T-helper 2 cell treated with Interferon-gamma antibody and Interleukin-4, amounts not matched to agents 100 ng/mL and 5 ng/mL, for 36 hours (primary cell): ENCODE results near the gene SCFD1. TPM values are rescaled to one million over a fixed set of nuclear protein-coding genes. Genes with fewer than 3 reads are reported as not detected.
"Not testable (repeated sequence)": the region's sequence is repeated elsewhere in the genome, so short reads cannot be mapped to it uniquely, and the experiment has no call there.

ENCODE experiments used
- intact Hi-C: fragments of 100-400 bp; cut with micrococcal nuclease; formaldehyde crosslinking; loops from one replicate; pipeline ENCODE4 v1.15.1; 2023
- total RNA-seq: library from RNA; stranded (reverse); gene quantifications from 2 replicates; pipeline ENCODE4 v1.2.3, GENCODE V29; 2022

The SCFD1 gene
- total RNA-seq, 1 donor from 2014 or later: 70.8 TPM

DNA sequence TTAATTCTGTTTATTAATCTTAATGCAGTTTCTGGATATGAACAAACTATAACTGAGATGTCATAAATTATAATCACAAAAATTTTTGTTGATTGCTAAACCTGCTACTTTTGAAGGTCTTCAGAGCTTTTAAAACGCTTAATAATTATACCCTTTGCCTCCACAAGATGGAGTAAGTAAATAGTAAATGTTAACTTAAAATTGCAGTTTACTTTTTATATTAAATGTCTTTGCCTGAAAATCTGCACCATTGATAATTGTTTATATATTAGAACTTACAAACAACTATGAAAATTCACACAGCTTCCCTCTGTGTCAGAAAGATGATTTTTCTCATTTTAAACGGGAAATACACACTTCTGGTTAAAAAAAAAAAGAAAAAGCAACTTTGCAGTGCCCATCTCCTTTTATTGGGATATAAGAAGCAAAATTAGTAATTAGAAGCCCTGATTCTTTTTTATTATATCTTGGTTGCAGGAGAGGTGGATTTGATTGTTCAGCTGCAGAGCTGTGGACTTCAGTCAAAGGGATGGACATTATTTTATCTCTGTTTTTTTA, 35.6 kb downstream of the SCFD1 start:
- intact Hi-C loops: loop anchor here (2.0 to 10.0 kb wide), 3 partner anchors 40 to 697 kb away; no protein-coding TSS in a partner anchor

DNA sequence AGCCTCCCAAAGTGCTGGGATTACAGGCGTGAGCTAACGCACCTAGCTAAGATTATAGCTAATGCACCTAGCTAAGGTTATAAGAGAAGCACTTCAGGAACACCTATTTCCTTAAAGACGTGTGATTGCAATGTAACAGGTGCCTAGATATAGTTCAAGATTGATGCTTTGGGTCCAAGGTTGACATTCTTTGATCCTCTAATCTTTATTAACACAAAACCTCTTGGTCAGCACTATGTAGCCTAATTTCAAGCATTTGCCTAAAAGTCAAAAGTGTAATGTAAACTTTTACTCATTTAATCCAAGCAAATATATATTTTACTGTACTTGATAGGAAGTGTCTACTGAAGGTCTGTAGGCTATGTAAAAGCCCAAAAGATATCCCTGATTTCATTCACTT, 36.5 kb downstream of the SCFD1 start:
- intact Hi-C loops: loop anchor here (5.0 to 10.0 kb wide), 2 partner anchors 39 to 696 kb away; no protein-coding TSS in a partner anchor

DNA sequence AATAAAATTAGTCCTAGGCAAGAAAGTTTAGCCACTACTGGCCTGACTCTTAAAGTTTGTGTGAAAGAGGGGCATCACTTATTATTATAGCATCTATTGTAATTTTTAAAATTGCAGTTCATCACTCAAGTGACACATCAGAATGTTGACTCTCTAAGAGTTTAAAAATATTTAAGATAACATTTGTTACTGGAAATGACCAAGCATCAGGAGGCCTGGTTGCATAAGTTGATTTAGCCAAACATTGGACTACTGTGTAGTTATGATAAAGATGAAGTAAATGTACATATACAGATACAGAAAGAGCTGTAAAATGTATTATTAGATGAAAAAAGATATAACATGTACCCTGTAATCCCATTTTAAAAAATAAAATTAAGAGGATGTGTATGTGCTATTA, 47.5 kb downstream of the SCFD1 start:
- intact Hi-C loops: no loop called here

DNA sequence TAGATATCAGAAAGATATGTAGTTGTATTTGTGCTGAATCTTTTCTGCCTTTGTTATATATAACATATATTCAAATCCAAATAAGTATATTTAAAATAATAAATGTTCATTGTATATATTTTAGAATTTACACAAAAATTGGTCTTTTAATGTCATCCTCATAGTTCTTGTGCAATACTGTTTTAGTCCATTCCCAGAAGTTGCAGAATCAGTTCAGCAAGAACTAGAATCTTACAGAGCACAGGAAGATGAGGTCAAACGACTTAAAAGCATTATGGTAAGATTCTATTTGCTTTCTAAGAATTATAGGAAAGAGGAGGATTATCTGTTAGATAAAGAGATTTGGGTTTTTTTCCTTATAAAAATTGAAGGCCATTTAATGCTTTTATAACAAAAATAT, 51.0 kb downstream of the SCFD1 start:
- intact Hi-C loops: no loop called here

DNA sequence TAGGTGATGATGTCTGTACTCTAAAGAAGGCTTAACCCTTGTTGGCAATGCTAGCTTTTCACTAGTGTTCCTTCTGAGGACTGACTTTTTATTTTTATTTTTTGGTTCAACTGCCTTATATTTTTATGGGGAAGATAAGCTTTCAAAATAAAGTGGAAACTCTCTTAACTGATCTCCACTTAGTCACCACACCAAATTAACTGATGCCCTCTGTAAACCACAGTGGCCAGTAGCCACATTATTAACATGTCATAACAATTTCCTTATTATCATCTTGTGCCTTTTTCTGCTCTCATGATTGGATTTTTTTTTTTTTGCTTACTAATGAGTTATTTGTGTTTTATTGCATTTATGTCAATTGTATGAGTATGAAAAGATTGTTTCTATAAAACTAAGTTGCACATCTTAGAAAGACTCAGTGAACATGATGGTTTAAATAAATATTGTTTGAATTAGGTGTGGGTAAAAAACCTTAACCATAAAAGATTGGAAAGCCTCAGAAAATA, 56.9 kb downstream of the SCFD1 start:
- intact Hi-C loops: no loop called here

DNA sequence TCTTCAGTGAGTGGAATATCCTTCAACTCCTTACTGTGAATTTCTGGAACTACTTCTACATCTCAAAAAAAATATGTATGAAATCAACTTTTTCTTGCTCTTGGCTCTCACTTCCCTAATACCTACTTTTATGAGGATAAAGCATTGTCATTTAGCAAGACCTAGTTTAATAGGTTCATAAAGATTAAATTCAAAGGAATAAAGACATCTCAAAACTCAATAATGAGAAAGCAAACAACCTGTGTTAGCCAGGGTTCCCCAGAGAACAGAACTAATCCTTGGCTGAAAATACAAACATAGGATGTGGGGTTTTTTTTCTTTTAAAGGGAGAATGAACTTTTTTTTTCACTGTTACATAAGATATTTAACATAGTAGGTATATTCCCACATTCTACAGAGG, 57.9 kb downstream of the SCFD1 start:
- intact Hi-C loops: no loop called here

DNA sequence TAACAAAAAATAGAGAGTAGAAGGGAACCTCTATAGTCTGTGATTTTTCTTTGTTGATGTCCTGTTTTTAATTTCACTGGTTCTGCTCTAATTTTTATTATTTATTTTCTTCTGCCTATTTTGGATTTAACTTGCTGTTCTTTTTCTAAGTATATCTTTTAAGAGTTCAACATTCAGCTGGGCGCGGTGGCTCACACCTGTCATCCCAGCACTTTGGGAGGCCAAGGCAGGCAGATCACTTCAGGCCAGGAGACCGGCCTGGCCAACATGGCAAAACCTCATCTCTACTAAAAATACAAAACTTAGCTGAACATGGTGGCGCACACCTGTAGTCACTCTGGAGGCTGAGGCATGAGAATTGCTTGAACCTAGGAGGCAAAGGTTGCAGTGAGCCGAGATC, 58.7 kb downstream of the SCFD1 start:
- intact Hi-C loops: not testable (repeated sequence)

DNA sequence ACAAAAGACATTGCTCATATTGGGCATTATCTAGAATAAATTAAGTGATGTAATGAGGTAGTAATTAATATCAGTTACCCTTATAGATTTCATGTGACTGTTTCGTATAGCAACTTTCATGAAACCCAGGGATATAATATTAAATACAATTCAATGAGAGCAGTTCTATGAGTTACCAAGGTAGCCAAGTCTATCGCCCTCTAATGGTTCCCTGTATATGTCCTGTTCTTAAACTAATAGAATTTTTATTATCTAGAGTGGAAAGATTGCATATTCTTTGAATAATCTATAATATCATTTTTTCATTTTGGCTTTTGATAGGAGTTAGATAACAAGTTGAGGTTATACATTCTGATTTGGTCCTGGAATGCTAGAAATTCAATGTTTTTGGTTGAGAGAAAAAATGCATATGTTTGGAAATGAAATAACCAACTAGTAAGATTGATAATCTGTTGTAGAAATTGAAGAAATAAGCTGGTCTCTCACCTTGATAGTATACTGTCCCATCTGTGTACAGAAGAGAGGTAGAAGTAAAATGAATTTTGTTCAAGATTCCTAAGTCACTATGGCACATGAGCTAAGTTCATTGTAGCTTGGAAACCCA, 59.7 kb downstream of the SCFD1 start:
- intact Hi-C loops: no loop called here

DNA sequence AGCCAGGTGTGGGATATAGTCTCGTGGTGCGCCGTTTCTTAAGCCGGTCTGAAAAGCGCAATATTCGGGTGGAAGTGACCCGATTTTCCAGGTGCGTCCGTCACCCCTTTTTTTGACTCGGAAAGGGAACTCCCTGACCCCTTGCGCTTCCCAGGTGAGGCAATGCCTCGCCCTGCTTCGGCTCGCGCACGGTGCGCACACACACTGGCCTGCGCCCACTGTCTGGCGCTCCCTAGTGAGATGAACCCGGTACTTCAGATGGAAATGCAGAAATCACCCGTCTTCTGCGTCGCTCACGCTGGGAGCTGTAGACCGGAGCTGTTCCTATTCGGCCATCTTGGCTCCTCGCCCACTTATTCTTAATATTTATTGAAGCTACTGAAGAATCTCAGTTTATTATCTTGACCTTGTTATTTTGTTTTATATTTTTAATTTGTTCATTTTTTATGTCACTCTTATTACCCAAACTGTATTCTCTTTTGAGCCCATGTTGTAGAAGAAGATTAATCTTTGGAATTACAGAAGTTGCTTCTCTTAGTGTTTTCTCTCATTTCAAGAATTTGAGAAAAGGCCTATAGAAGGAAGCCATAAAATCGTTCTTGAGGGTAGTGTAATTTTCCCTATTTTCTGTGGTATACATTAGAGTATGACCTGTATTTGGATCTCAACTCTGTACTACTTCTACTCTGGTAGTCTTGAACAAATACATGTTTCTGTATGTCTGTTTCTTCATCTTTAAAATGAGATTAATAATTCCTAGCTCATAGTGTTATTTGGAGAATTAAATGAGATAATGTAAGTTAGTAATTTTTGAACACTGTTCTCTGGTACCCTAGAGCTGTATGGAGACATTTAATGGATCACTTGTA, 68.6 kb downstream of the SCFD1 start:
- intact Hi-C loops: not testable (repeated sequence)

DNA sequence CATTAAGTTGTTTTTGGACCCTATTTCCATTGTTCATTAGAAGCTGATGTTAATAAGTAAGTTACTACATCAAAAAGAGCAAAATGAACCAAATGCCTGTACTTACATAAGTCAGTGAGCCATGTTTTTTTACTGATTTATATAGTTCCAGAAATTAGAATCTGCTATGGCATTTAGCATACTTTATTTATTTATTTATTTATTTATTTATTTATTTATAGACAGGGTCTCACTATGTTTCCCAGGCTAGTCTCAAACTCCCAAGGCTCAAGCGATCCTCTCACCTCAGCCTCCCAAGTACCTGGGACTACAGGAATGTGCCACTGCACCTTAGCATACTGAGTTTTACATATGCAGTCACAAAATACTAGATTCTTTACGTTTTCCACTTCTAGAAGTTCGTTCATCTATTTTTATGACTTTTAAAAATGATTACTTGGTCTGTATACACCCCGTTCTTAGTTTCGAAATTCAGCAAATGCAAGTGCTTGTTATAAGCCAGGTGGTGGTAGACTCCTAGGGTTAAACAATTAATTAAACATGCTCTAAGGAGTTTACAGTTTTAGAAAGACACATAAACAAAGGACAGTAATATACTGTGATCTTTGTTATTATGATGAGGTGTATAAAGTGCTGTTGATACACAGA, 69.8 kb downstream of the SCFD1 start:
- intact Hi-C loops: no loop called here

DNA sequence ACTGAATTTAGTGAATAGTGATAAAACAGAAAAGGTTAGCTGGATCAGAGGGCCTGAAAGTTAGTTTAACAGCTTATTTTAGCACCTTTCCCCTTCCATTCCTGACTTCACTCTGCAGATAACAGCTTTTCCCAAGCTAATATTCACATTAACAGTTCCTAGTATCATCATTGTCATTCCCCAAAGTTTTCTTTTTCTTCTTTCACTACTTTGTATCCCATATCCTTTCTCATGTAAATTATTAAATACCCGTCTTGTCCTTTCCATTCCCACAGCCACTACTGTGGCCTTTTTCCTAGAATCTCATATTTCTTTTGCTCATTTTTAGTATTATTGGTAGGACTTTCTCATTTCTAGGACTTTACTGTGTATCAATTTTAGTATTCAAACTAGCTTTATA, 70.5 kb downstream of the SCFD1 start:
- intact Hi-C loops: no loop called here

DNA sequence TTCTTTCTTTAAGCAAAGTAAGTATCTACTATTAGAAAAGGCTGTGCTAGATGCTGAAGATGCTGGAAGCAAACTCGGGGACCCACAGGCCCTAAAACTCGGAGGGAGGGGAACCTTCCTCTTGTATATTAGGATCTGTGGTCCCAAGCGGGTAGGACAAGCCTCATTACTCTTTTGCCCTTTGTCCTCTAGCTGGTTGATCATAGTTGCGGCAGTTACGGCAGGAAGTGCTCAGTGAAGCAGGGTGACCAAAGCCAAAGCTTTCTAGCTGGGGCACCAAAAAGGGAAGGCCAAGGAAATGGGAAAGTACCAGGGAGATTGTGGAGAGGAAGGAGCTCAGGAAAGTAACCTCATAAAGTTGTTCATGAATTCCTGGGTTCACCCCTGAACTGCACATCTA, 76.3 kb downstream of the SCFD1 start:
- intact Hi-C loops: loop anchor here (5.0 kb wide), 1 partner anchor 41 kb away; no protein-coding TSS in a partner anchor

DNA sequence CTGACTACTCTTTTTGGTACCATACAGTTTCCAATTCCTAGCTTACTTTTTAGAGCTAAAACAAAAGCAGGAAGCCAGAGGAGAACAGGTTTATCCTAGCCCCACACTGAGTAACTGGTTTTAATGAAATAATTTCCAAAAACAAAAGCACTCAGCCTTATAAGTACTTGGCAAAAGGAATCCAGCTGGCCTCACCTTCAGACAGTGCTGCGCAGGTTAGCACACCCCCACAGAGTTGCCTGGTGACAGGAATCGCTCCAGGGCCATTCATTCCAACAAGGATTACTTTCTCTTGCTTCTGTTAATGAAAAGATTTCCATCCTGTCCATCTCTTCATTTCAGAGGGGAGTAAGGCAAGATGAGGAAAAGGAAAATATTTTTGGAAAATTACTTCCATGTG, 84.6 kb downstream of the SCFD1 start:
- intact Hi-C loops: no loop called here

DNA sequence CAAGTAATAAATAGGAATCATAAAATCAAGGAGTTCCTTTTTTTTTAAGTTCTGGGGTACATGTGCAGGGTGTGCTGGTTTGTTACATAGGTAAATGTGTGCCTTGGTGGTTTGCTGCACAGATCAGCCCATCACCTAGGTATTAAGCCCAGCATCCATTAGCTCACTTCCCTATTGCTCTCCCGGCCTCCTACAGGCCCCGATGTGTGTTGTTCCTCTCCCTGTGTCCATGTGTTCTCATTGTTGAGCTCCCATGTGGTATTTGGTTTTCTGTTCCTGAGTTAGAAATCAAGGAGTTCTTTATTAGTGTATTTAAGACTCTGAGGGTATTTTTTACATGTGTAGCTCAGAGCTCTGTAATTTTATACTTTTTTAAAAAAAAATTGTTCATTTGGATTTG, 86.0 kb downstream of the SCFD1 start:
- intact Hi-C loops: no loop called here

DNA sequence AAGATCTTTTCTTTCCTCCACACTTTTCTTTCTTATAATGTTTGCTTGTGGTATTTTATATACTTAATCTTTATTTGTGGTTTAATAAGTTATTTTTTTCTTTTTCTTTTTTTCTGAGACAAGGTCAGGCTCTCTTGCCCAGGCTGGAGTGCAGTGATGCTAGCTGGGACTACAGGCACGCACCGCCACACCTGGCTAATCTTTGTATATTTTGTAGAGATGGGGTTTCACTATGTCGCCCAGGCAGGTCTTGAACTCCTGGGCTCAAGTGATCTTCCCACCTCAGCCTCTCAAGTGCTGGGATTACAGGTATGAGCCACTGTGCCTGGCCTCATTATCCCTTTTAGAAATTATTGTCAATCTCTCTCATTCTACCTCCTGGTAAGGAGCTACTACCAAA, 87.1 kb downstream of the SCFD1 start:
- intact Hi-C loops: no loop called here

DNA sequence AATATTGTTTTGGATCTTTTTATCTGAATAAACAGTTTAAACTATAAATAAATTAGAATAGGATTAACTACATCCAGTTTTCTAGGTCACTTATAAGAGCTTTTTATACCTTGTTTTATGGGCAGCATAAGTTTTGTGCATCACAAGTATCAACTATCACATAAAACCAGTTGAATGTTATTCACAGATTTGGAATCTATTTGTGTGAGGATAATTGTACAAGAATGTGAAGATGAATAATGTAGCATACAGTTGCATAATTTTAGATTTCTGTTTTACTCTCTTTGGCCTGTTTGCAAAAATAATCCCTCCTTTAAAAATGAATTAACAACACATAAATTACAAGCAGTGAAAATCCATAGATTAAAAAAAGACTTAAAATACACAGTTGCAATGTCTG, 88.8 kb downstream of the SCFD1 start:
- intact Hi-C loops: no loop called here

DNA sequence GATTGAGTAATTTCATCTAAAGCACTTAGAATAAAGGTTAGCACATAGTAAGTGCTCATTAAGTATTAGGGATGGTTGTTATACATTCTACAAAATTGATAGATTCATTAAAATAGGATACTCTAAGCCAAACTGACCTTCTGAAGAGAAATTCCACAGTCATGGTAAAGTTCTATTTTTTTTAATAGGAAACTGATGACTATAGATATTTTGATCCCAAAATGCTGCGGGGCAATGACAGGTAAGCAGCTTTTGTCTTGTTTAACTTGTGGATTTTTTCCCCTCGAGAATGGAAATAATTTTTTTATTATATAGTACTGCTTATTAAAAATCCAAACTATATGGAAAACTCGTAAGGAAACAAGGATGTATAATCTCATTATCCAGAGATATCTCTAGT, 97.0 kb downstream of the SCFD1 start:
- intact Hi-C loops: no loop called here

DNA sequence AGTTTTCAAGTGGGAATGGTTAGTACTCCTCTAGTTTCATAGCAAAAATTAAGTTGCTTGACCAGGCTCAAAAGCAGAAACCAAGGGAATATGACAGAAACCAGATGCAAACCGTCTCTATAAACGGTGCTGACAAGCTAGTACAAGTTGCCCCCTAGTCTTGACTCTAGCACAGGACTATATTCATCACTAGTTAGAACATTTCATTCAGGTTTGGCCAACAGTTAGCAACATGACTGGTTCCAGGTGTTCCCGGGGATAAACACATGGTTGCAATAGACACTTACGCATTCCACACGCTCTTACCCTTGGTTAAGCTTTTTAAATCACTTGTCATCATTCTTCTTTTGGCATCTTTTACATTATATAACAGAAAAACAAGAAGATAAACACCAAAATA, 103.6 kb downstream of the SCFD1 start:
- intact Hi-C loops: no loop called here

DNA sequence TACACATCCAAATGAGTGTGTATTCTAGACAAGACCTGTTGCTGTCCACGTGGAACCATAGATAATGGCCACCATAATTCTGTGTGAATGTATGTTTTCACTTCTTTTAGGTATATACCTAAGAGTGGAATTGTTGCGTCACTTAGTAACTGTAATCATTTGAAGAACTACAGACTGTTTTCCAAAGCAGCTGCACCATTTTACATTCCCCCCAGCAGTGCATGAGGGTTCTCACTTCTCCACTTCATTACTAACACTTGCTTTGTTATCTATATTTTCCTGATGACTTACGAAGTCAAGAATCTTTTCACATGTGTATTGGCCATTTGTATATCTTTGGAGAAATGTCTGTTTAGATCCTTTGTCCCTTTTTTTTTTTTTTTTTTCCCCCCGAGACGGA, 106.4 kb downstream of the SCFD1 start:
- intact Hi-C loops: no loop called here

DNA sequence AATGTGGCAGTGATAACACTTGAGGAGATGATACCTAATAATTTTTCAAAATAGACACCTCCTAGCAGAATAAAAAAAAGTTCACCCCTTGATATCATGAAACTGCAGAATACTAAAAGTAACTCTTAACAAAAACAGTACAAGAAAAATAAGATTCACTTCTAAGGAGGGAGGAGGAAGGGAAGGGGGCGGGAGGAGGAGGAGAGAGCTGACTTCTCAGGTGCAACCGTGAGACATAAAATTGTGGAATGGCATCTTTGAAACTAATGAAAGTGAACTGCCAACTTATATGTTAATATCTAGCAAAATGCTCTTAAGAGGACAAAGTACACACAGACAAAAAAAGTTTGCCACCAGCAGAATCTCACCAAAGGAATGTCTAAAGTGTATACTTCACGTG, 115.8 kb downstream of the SCFD1 start:
- intact Hi-C loops: no loop called here

DNA sequence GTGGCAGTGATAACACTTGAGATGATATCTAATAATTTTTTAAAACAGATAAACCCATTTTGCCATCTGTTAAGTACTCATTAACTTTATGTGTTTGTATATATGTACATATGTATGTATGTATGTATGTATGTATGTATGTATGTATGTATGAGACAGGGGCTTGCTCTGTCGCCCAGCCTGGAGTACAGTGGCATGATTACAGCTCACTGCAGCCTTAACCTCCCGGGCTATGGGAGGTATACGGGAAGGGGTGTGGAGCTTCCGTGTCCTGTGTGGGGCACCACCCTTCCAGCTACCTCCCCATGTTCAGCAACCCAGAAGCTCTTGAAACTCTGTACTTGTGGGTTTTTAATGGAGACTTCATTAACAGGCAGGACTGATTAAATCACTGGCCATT, 116.9 kb downstream of the SCFD1 start:
- intact Hi-C loops: no loop called here

DNA sequence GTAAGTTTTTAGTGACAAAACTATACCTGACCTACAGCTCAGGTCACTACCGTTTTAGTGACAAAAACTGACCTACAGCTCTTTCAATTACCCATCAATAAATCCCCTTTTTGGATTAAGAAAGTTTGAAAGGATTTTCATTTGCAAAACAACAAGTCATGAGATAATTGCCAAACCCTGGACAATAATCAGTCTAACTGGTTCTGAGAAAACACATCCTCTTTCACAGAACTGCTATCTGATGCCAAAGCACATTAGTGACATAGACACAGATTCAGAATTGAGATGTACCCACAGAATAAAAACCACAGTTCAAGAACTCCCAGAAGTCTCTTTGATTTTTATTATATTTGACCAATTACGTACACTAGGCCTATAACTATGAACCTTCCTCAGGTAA, 126.2 kb downstream of the SCFD1 start:
- intact Hi-C loops: no loop called here
